Measurements from ENCODE around the gene APOC1.

Gene APOC1

DNA sequence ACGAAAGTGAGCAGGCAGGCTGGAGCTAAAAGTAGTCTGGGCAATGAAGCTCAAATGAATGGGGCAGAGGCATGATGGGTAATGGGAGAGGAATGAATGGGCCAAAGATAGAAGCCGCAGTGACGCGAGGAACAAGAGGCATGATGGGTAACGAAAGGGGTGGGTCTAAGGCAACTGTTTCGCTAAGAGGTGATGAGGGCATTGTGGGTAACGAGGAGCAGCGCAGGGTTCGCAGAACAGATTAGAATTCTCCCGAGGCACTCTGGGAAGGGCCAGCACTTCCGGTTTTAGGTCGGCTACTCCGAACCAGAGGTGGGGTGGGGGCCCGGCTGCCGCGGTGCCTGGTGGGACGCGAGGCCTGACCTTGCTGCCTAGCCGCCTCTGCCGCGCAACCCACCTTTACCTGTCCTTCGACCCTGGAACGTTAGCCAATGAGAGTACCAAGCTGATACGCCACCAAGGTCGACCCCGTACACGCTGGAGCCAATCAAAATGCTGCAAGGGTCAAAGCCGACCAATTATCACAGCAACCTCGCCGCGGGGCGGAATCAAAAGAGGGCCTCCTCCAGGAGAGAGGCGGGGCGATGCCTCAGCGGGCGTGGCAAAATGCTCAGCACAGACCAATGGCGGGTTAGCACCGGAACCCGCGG lies 23.9 kb upstream of the APOC1 start:
- H3K9me3 ChIP-seq (ENCODE audit: control insufficient read depth, low read length): no peaks in the 10 kb centered on the region
- peaks cover 4% of the 10 kb centered on the region for H3K4me1 ChIP-seq (ENCODE audit: control insufficient read depth, insufficient read depth, low read length, poor library complexity, severe bottlenecking)
- WGBS, 2 experiments (ENCODE audit: insufficient coverage in 2 of 2): 1% methylated on average over 36 to 37 of the region's 40 CpGs
- peak overlapping the region; percentile 91 for H3K27ac ChIP-seq (ENCODE audit: low read depth, low read length, severe bottlenecking)
- peak overlapping the region; percentile 39 for H3K4me3 ChIP-seq (ENCODE audit: extremely low read depth, insufficient read depth, low read length, poor library complexity, severe bottlenecking)
- peaks cover 71% of the 10 kb centered on the region for H3K36me3 ChIP-seq (ENCODE audit: control insufficient read depth, insufficient read depth, low read length)

DNA sequence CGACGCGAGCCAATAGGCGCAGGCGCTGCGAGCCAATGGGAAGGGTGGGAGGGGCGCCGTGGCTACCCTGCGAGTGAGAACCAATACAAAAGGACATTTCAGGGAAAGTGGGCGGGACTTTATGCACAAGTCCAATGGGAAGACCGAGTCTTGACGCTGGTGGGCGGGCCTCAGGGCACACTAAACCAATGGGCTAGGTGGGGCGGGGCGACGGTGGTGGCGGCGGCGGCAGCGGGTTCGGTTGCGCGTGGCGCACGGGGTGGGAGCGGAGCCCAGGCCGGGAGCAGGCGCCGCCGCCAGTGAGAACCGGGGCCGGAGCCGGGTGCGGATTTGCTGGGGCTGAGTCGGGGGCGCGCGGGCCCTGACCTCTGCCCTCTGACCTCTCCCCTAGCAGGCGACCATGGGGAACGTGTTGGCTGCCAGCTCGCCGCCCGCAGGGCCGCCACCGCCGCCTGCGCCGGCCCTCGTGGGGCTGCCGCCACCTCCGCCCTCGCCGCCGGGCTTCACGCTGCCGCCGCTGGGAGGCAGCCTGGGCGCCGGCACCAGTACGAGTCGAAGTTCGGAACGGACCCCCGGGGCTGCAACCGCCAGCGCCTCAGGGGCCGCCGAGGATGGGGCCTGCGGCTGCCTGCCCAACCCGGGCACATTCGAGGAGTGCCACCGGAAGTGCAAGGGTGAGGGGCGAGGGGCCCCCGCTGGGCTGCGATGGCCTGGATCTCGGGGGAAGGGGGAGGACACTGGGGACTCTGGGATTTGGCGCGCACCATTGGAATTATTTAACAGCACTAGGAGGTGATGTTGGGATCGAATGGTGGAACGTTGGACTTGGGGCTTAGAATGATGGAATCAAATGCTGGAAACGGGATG lies 23.2 kb upstream of the APOC1 start, which contains the start of gene TOMM40:
TSS of gene TOMM40 (plus strand) at position 239 of the 867 bp plus-strand sequence. CDS start at position 401, 162 bp downstream.
- peaks cover 71% of the 10 kb centered on the region for H3K36me3 ChIP-seq (ENCODE audit: control insufficient read depth, insufficient read depth, low read length)
- H3K4me3 ChIP-seq (ENCODE audit: extremely low read depth, insufficient read depth, low read length, poor library complexity, severe bottlenecking): peak within 1 kb of the TSS; percentile 80
- 0% methylated on average over 60 to 63 of the region's 81 CpGs for WGBS, 2 experiments (ENCODE audit: insufficient coverage in 2 of 2)

GRCh38 chr19:44892932-44893331 lies 21.5 kb upstream of the APOC1 start:
- WGBS, 2 experiments (ENCODE audit: insufficient coverage in 2 of 2): 94 to 97% methylated on average over 6 to 7 of the region's 7 CpGs
- H3K4me3 ChIP-seq (ENCODE audit: extremely low read depth, insufficient read depth, low read length, poor library complexity, severe bottlenecking): no peak overlapping the region

More for the DNA sequence above, 23.2 kb upstream of the APOC1 start, which contains the start of gene TOMM40:
- H3K4me1 ChIP-seq (ENCODE audit: control insufficient read depth, insufficient read depth, low read length, poor library complexity, severe bottlenecking): peaks cover 4% of the 10 kb centered on the region
- H3K9me3 ChIP-seq (ENCODE audit: control insufficient read depth, low read length): no peaks in the 10 kb centered on the region
- H3K27ac ChIP-seq (ENCODE audit: low read depth, low read length, severe bottlenecking): peak within 1 kb of the TSS; percentile 91

GRCh38 chr19:44893332-44894051 lies 20.9 kb upstream of the APOC1 start:
- no peak overlapping the region for H3K27ac ChIP-seq (ENCODE audit: low read depth, low read length, severe bottlenecking)
- H3K36me3 ChIP-seq (ENCODE audit: control insufficient read depth, insufficient read depth, low read length): peaks cover 70% of the 10 kb centered on the region
- H3K4me1 ChIP-seq (ENCODE audit: control insufficient read depth, insufficient read depth, low read length, poor library complexity, severe bottlenecking): peaks cover 4% of the 10 kb centered on the region
- H3K4me3 ChIP-seq (ENCODE audit: extremely low read depth, insufficient read depth, low read length, poor library complexity, severe bottlenecking): no peak overlapping the region
- H3K9me3 ChIP-seq (ENCODE audit: control insufficient read depth, low read length): no peaks in the 10 kb centered on the region
- WGBS, 2 experiments (ENCODE audit: insufficient coverage in 2 of 2): 94 to 98% methylated on average over 11 to 13 of the region's 18 CpGs

More at GRCh38 chr19:44892932-44893331, 21.5 kb upstream of the APOC1 start:
- Histone ChIP-seq H3K27ac (ENCODE audit: low read depth, low read length, severe bottlenecking) (no peak overlapping the region), H3K9me3 (ENCODE audit: control insufficient read depth, low read length) (no peaks in the 10 kb centered on the region), H3K36me3 (ENCODE audit: control insufficient read depth, insufficient read depth, low read length) (peaks cover 70% of the 10 kb centered on the region), H3K4me1 (ENCODE audit: control insufficient read depth, insufficient read depth, low read length, poor library complexity, severe bottlenecking) (peaks cover 4% of the 10 kb centered on the region)

DNA sequence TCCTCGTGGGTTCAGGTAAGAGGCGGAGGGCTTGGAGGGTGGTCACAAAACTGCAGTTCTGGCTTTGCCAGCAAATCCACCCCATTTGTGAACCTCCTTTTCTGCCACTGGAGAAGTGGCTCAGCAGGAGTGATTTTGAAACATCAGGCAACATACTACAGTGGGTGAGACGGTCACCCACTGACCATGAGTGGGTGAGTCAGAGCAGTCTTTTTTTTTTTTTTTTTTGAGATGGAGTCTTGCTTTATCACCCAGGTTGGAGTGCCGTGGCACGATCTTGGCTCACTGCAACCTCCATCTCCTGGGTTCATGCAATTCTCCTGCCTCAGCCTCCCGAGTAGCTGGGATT lies 20.4 kb upstream of the APOC1 start:
- H3K27ac ChIP-seq (ENCODE audit: low read depth, low read length, severe bottlenecking): no peak overlapping the region
- peaks cover 4% of the 10 kb centered on the region for H3K4me1 ChIP-seq (ENCODE audit: control insufficient read depth, insufficient read depth, low read length, poor library complexity, severe bottlenecking)
- no peak overlapping the region for H3K4me3 ChIP-seq (ENCODE audit: extremely low read depth, insufficient read depth, low read length, poor library complexity, severe bottlenecking)
- WGBS, 2 experiments (ENCODE audit: insufficient coverage in 2 of 2): 95 to 97% methylated on average over 5 of the region's 6 CpGs
- H3K36me3 ChIP-seq (ENCODE audit: control insufficient read depth, insufficient read depth, low read length): peaks cover 67% of the 10 kb centered on the region
- H3K9me3 ChIP-seq (ENCODE audit: control insufficient read depth, low read length): no peaks in the 10 kb centered on the region

DNA sequence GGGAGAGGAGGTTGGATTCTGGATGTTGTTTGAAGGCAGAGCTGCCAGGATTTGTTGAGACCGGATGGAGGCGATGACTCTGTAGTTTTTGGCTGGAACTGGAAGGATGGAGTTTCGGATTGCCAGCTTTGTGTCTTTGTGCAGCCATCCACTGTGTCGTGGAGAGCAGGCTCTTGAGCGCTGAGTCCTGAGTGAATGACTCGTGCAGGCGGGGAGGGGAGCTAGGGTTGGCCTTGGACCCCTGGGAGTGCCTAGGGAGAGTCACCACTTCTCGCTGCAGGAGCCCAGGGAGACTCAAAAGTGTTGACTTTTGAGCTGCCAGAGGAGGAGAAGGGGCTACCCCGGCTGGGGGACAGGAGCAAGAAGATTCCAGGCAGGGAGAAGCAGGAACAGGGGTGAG lies 19.5 kb upstream of the APOC1 start:
- WGBS, 2 experiments (ENCODE audit: insufficient coverage in 2 of 2): 86 to 96% methylated on average over 6 to 9 of the region's 9 CpGs
- H3K4me1 ChIP-seq (ENCODE audit: control insufficient read depth, insufficient read depth, low read length, poor library complexity, severe bottlenecking): peaks cover 4% of the 10 kb centered on the region
- no peak overlapping the region for H3K27ac ChIP-seq (ENCODE audit: low read depth, low read length, severe bottlenecking)
- peaks cover 73% of the 10 kb centered on the region for H3K36me3 ChIP-seq (ENCODE audit: control insufficient read depth, insufficient read depth, low read length)
- no peak overlapping the region for H3K4me3 ChIP-seq (ENCODE audit: extremely low read depth, insufficient read depth, low read length, poor library complexity, severe bottlenecking)
- H3K9me3 ChIP-seq (ENCODE audit: control insufficient read depth, low read length): no peaks in the 10 kb centered on the region

GRCh38 chr19:44897835-44898234 lies 16.6 kb upstream of the APOC1 start:
- Histone ChIP-seq H3K4me1 (ENCODE audit: control insufficient read depth, insufficient read depth, low read length, poor library complexity, severe bottlenecking) (peaks cover 4% of the 10 kb centered on the region), H3K9me3 (ENCODE audit: control insufficient read depth, low read length) (no peaks in the 10 kb centered on the region), H3K4me3 (ENCODE audit: extremely low read depth, insufficient read depth, low read length, poor library complexity, severe bottlenecking) (no peak overlapping the region), H3K27ac (ENCODE audit: low read depth, low read length, severe bottlenecking) (no peak overlapping the region), H3K36me3 (ENCODE audit: control insufficient read depth, insufficient read depth, low read length) (peaks cover 93% of the 10 kb centered on the region)
- 94 to 98% methylated on average over 7 of the region's 8 CpGs for WGBS, 2 experiments (ENCODE audit: insufficient coverage in 2 of 2)

DNA sequence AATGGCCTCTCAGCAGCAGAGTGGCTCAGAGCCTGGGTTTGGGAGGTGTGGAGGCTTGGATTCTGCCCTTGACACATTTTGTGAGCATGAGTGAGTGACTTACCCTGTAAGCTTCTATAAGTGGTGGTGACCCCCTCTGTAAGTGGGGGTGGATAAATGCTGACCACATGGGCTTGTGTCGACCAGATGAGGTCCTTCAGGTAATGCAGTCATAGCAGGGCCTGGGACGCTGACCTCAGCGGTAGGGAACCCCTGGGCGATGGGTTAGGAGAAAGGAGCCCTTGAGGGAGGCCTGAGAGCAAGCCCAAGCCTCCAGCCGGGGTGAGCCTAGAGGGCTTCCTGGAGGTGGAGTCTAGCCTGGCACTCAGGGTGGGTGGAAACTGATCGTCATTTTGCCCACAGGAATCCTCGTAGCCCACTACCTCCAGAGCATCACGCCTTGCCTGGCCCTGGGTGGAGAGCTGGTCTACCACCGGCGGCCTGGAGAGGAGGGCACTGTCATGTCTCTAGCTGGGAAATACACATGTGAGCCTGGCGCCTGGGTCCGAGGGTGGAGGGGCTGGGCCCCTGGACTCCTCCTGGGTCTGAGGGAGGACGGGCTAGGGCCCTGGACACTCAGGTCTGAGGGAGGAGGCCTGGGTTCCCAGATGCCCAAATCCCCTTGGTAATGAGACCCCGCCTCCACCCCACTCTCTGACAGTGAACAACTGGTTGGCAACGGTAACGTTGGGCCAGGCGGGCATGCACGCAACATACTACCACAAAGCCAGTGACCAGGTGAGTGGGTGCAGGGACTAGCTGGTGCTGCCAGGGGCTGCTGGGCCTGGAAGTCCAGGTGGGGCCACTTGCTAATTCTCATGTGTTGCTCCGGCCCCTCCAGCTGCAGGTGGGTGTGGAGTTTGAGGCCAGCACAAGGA lies 13.8 kb upstream of the APOC1 start:
- Histone ChIP-seq H3K36me3 (ENCODE audit: control insufficient read depth, insufficient read depth, low read length) (peaks cover 67% of the 10 kb centered on the region), H3K4me1 (ENCODE audit: control insufficient read depth, insufficient read depth, low read length, poor library complexity, severe bottlenecking) (peaks cover 2% of the 10 kb centered on the region), H3K9me3 (ENCODE audit: control insufficient read depth, low read length) (no peaks in the 10 kb centered on the region), H3K27ac (ENCODE audit: low read depth, low read length, severe bottlenecking) (no peak overlapping the region), H3K4me3 (ENCODE audit: extremely low read depth, insufficient read depth, low read length, poor library complexity, severe bottlenecking) (no peak overlapping the region)
- 91 to 99% methylated on average over 18 of the region's 19 CpGs for WGBS, 2 experiments (ENCODE audit: insufficient coverage in 2 of 2)

- no peak overlapping the region for H3K27ac ChIP-seq (ENCODE audit: low read depth, low read length, severe bottlenecking)
- WGBS, 2 experiments (ENCODE audit: insufficient coverage in 2 of 2): 78% methylated on average over 7 of the region's 15 CpGs; no CpG with 5 or more reads in 1 of the 2 experiments
- no peaks in the 10 kb centered on the region for H3K9me3 ChIP-seq (ENCODE audit: control insufficient read depth, low read length)
- H3K4me3 ChIP-seq (ENCODE audit: extremely low read depth, insufficient read depth, low read length, poor library complexity, severe bottlenecking): no peak overlapping the region
- peaks cover 3% of the 10 kb centered on the region for H3K4me1 ChIP-seq (ENCODE audit: control insufficient read depth, insufficient read depth, low read length, poor library complexity, severe bottlenecking)
- H3K36me3 ChIP-seq (ENCODE audit: control insufficient read depth, insufficient read depth, low read length): peaks cover 54% of the 10 kb centered on the region
Observed at GRCh38 chr19:44903216-44903601, 11.2 kb upstream of the APOC1 start.

All from mesodermal cell (in vitro differentiated cells).